Heart left ventricle (tissue), 16 donors: ENCODE data around the gene LRP1B. TPM values are rescaled to one million over a fixed set of nuclear protein-coding genes. Genes with fewer than 3 reads are reported as not detected.

Experiments
- ATAC-seq, 4 donors: fragments of 200-7000 bp; cut with Tn5 transposase; one replicate each; pipeline ENCODE4 v1.9.1; 2020 to 2022; ENCODE audit warnings: moderate library complexity in 4 of 4, mild to moderate bottlenecking in 3 of 4, moderate number of reproducible peaks in 1 of 4
- DNase-seq, 5 donors: peaks; one replicate each; pipeline ENCODE4 v3.0.0-alpha.2; 2020
- H3K27ac ChIP-seq, 12 donors: fragments of 200-600 bp; sonication (generic) in 4 of 12; one replicate each; pipeline versions ENCODE4 v1.5.0 to v1.8.0; 2016 to 2022; ENCODE audit warnings: mild to moderate bottlenecking in 2 of 12
- H3K27me3 ChIP-seq, 9 donors: fragments of 200-600 bp; sonication (generic) in 2 of 9; one replicate each; pipeline versions ENCODE4 v1.5.1 to v1.8.0; 2016 to 2022; ENCODE audit warnings: mild to moderate bottlenecking in 3 of 9
- H3K36me3 ChIP-seq, 9 donors: fragments of 200-600 bp; sonication (generic) in 2 of 9; one replicate each; pipeline versions ENCODE4 v1.5.0 to v1.8.0; 2018 to 2022; ENCODE audit warnings: mild to moderate bottlenecking in 2 of 9
- H3K4me1 ChIP-seq, 12 donors: fragments of 200-600 bp; sonication (generic) in 4 of 12; one replicate each; pipeline versions ENCODE4 v1.5.0 to v1.8.0; 2016 to 2022; ENCODE audit warnings: mild to moderate bottlenecking in 3 of 12
- H3K4me3 ChIP-seq, 12 donors: fragments of 200-600 bp; sonication (generic) in 4 of 12; one replicate each; pipeline versions ENCODE4 v1.5.0 to v1.8.0; 2017 to 2022; ENCODE audit warnings: mild to moderate bottlenecking in 9 of 12, moderate library complexity in 4 of 12
- H3K9me3 ChIP-seq, 12 donors: fragments of 200-600 bp; sonication (generic) in 4 of 12; one replicate each; pipeline versions ENCODE4 v1.5.0 to v1.8.0; 2016 to 2022; ENCODE audit warnings: mild to moderate bottlenecking in 1 of 12
- CTCF ChIP-seq, 12 donors: fragments of 200-600 bp; sonication (generic) in 4 of 12; IDR thresholded peaks; one replicate each; pipeline versions ENCODE4 v1.5.0 to v1.8.0; 2018 to 2022; ENCODE audit warnings: antibody characterized with exemption in 12 of 12, mild to moderate bottlenecking in 5 of 12
- POLR2A ChIP-seq, 2 donors: fragments of 450-650 bp; IDR thresholded peaks; one replicate each; pipeline ENCODE4 v1.6.1; 2017; ENCODE audit warnings: antibody characterized with exemption in 2 of 2, mild to moderate bottlenecking in 2 of 2, moderate library complexity in 2 of 2
- WGBS, 4 donors: extraction: QIAGEN DNeasy Blood & Tissue Kit in 2 of 4; methylation state at CpG; one replicate each; pipeline versions ENCODE4 v1.1.5 to v1.1.7; 2013 to 2018; 5-methylcytosine and 5-hydroxymethylcytosine counted together
- intact Hi-C, 10 donors: fragments of 100-400 bp; cut with DNase I; formaldehyde crosslinking; loops; one replicate each; pipeline versions ENCODE4 v1.11.1 to v1.14.2; 2022
- polyA plus RNA-seq, 2 donors: library from polyadenylated mRNA; stranded (reverse); fragments of 200-250 nt; gene quantifications; one replicate each; pipeline ENCODE4 v1.2.3, GENCODE V29; 2013
- total RNA-seq, 9 donors: library from RNA; depleted of rRNA in 2 of 9; stranded (reverse); fragments of >200 nt in 2 of 9; fragmentation: NEBNext Ultra II Directional in 3 of 9; extraction: Animal tissue kit (Norgen Biotek cat#: 25700) in 3 of 9; gene quantifications; one replicate each; pipeline versions ENCODE4 v1.1.0 to v1.2.4, GENCODE V29; 2016 to 2023
- donor health status: ischemic (EF 13 %, LVEDD 7.1; RV severe dilation, severe dysfunction).
- donor health status: healthy with polysubstance abuse.
- donor health status: DM: no; HTN: yes; CAD: no.
- donor health status: DM: no; HTN: no; CAD: no.
- donor health status: ischemic (EF 25% LVEDD 6.9; RV normal size, moderate dysfunction).
- donor health status: ischemic (EF 25% LVEDD 5.7; RV mildly dilated, moderate dysfunction).
- donor health status: healthy.
- donor health status: DM: yes; HTN: yes; CAD: no.
- donor health status: ischemic (EF 35%, LVEDD 5.7; RV mildly dilated, moderate dysfunction).
- donor health status: nonischemic (EF 11% LVEDD 7.7; RV severe dilation, severe dysfunction).
- donor health status: DM: yes; HTN: yes; CAD: no.
- donor health status: PGD.
- donor health status: ischemic (EF 29% LVEDD 5.4; RV normal size, mild dysfunction).
- donor health status: nonischemic (EF 23%, LVEDD 6.1; RV moderate dilation, normal function).

The LRP1B gene
- total and polyA plus RNA-seq, 11 donors: 0.01 to 0.19 (median 0.11) TPM; not detected in 2

GRCh38 chr2:140247451-140248195 is 1883.2 kb downstream of the LRP1B start:
- TF ChIP-seq POLR2A (IDR thresholded peaks at IDR 0.05) (no peak), CTCF (IDR thresholded peaks at IDR 0.05) (no peak)
- 59 to 71% (median 62%) methylated on average over 4 of the region's 4 CpGs for WGBS, 4 donors
- Histone ChIP-seq H3K4me1 (peaks cover 0 to 6% (median 0%) of the 10 kb centered on the region in 12 donors), H3K4me3 (no peak overlapping the region), H3K27me3 (no peaks in the 10 kb centered on the region), H3K9me3 (no peaks in the 10 kb centered on the region), H3K27ac (no peak overlapping the region), H3K36me3 (no peaks in the 10 kb centered on the region)
- intact Hi-C loops: no loop called here
- ATAC-seq (no peak), DNase-seq (no peak)

GRCh38 chr2:140246957-140247356 is 1883.9 kb downstream of the LRP1B start:
- Histone ChIP-seq H3K4me1 (peaks cover 0 to 6% (median 0%) of the 10 kb centered on the region in 12 donors), H3K9me3 (no peaks in the 10 kb centered on the region), H3K27ac (no peak overlapping the region), H3K36me3 (no peaks in the 10 kb centered on the region), H3K27me3 (no peaks in the 10 kb centered on the region), H3K4me3 (no peak overlapping the region)
- no peak for ATAC-seq
- intact Hi-C loops: no loop called here
- WGBS, 4 donors: 43 to 68% (median 52%) methylated on average over 1 of the region's 1 CpG
- TF ChIP-seq POLR2A (IDR thresholded peaks at IDR 0.05) (no peak), CTCF (IDR thresholded peaks at IDR 0.05) (no peak)
- DNase-seq: no peak

- Histone ChIP-seq H3K4me1 (peaks cover 0 to 6% (median 0%) of the 10 kb centered on the region in 12 donors), H3K9me3 (no peaks in the 10 kb centered on the region), H3K27ac (no peak overlapping the region), H3K27me3 (no peaks in the 10 kb centered on the region), H3K36me3 (no peaks in the 10 kb centered on the region), H3K4me3 (no peak overlapping the region)
- DNase-seq: no peak
- TF ChIP-seq CTCF (IDR thresholded peaks at IDR 0.05) (no peak), POLR2A (IDR thresholded peaks at IDR 0.05) (no peak)
- 75 to 88% (median 80%) methylated on average over 1 of the region's 1 CpG for WGBS, 4 donors
- ATAC-seq: no peak
- intact Hi-C loops: no loop called here
These were observed 1884.8 kb downstream of the LRP1B start for GRCh38 chr2:140246058-140246457.

- Histone ChIP-seq H3K9me3 (no peaks in the 10 kb centered on the region), H3K27ac (no peak overlapping the region), H3K4me3 (no peak overlapping the region), H3K36me3 (no peaks in the 10 kb centered on the region), H3K4me1 (peaks cover 0 to 6% (median 0%) of the 10 kb centered on the region in 12 donors), H3K27me3 (no peaks in the 10 kb centered on the region)
- no peak for ATAC-seq
- TF ChIP-seq CTCF (IDR thresholded peaks at IDR 0.05): no peak
- TF ChIP-seq POLR2A (IDR thresholded peaks at IDR 0.05): no peak
- DNase-seq: no peak
- whole genome bisulfite sequencing, 4 donors: 75 to 95% (median 87%) methylated on average over 1 of the region's 1 CpG
- intact Hi-C loops: no loop called here
These were observed 1887.9 kb downstream of the LRP1B start for GRCh38 chr2:140242889-140243288.
